A673 (cell line): Measurements from ENCODE around the gene BTBD9.

Experiments used
- CTCF ChIP-seq: fragments of 300-800, 200-600 bp; sonication (generic); conservative IDR thresholded peaks from 2 replicates; pipeline ENCODE4 v1.5.1; 2017; ENCODE audit warnings: low read depth, mild to moderate bottlenecking, antibody characterized with exemption, low read length, moderate library complexity, mixed read lengths
- EZH2 ChIP-seq: fragments of 200-600 bp; sonication (generic); IDR thresholded peaks from 2 replicates; pipeline ENCODE4 v1.6.1; 2017; ENCODE audit warnings: borderline replicate concordance, low read depth, mild to moderate bottlenecking, mixed read lengths, antibody characterized with exemption, low read length; ENCODE audit not compliant: poor library complexity, severe bottlenecking

- TF ChIP-seq CTCF (no peak), EZH2 (no peak)
These were observed 471.6 kb downstream of the BTBD9 start for GRCh38 chr6:38168126-38168525.
